Mesenteric fat pad (tissue), 1 donor: ENCODE measurements around the gene MEIS2. TPM values are rescaled to one million over a fixed set of nuclear protein-coding genes. Genes with fewer than 3 reads are reported as not detected.

Experiments used
- DNase-seq: peaks from one replicate; pipeline ENCODE4 v3.0.0-alpha.2; 2020; ENCODE audit warnings: low spot score
- total RNA-seq: library from RNA; stranded (reverse); fragmentation: NEBNext Ultra II Directional; extraction: Animal tissue kit (Norgen Biotek cat#: 25700); gene quantifications from one replicate; pipeline ENCODE4 v1.2.1, GENCODE V29; 2021
- donor health status: DM: yes; HTN: yes; CAD: no.

Gene MEIS2
- total RNA-seq, 1 donor from 2014 or later = 21.5 TPM

DNA sequence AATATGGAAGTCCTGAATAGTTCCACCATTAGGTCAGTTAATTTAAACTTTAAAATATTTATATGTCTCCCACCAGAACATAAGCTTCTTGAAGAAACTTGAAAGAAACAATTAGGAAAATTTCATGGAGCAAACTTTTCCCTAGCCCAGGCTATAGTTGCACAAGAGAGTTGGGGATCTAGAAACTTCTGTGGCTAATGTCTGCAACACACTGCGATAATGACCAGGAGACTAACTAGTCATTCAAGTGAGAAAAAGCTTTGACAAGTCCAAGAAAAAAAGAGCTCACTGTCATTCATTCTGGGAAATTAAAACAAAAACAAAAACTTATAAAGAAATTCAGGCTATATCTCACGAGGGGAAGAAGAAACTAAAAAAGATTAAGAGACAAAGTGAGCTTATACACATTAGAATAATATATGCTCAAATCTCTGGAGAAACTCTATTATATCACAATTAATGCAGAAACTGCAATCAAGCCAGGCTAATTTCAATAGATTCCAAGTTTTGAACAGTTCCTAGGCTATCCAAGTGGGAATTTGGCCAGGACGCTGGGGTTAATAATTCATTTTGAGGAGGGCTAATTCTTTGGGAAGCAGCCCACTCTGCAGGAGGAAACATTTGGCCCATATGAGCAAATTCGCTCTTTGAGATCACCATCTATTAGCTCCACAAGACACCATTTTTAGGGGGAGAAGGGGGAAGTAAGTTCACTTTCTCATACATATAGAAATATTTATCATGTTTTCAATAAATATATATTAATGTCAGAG lies 134.6 kb downstream of the MEIS2 start:
- DNase-seq = no peak

DNA sequence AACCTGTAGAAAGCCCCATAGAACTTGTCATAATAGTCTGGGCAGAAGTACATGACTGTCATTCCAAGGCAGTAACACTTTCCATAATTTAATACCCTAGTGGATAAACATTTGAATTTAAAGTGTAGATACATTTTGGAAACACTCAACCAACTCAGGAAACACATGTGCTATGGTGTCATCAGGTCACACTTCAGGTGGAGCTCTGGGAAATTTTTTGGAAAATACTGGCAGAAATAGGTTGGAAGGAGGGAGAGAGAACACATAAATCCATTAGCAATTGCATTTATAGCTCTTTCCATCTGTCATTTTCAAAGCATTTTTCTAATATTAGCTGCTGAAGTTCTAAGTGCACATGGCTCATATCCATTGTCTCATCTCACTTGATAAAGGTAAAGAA lies 135.7 kb downstream of the MEIS2 start:
- DNase-seq = no peak

DNA sequence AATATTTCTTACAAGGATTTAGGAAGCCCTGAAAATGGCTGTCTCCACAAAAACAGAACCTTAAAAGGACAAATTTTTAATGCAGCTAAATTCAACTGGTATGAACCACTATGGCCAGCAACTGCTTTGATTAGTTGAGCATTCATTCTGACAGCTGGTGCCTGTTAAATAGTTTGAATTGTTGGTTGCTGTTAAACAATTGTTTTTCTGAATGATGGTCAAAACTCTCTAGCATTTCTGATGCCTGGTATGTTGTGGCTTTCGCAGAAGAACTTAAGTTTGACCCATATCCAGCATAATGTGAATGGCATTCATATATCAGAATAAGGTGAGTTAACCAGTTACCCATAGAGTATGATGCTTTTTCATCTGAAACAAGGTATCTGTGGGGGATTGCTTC lies 138.4 kb downstream of the MEIS2 start:
- no peak for DNase-seq

DNA sequence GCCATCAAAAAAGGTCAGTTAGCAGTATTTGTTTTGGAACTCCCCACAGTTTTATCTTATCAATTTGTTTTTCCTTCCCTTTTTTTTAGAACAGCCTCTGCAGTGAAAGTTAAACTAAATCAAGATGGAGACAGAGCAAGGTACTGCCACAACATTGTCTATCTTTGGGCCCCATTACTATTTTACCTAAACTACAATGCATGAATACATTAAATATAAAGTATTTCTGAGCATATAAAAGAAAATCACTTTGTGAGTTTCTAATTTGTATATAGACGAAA lies 139.5 kb downstream of the MEIS2 start:
- DNase-seq = no peak

DNA sequence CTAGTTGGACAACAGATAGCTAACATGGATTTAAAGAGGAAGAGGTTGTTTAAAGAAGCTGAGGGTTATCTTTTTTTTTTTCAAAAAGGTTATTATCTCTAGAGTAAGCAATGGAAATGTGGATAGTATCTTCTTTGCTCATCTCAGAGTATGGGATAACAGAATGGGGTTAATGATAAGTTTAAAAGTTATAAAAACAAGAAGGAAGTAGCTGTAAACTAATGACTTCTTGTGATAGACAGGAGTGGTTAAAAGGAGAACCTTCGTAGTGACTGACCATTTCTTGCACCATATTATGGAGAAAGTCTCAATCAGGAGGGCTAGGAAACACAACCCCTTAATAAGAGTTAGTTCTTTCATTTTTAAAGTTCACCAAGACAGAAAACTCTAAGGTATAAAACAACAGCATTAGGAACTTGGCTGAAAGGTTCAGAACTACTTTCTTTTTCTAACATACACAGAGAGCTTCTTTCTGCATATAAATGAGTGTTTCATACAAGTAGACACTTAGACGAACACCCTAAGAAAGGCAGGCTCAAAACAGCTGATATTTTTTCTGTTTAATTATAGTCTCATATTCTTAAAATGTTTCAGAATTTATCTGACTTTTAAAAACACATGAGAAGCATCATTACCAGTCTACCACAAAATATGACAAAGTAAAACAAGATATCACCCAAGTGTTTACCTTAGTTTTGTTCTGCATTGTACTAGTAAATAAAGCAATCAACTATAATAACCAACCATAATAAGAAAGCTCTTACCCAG lies 140.0 kb downstream of the MEIS2 start:
- no peak for DNase-seq

DNA sequence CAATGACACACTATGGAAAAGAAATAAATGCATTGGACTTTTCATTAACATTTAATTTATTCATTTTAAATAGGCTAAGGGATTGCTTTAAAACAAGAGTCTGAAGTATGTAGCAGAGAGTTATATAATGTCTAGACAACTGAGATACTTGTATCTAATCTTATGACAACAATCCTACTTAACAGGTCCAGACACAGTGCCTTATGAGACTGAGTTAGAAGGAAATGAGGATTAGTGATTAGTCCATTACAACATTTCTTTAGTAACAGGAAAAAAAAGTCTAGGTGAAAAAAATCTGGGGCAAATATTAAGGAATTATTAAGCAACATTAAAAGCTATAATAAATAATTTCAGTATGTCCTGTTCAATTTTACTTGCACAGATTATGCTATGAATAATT lies 140.6 kb downstream of the MEIS2 start:
- no peak for DNase-seq

DNA sequence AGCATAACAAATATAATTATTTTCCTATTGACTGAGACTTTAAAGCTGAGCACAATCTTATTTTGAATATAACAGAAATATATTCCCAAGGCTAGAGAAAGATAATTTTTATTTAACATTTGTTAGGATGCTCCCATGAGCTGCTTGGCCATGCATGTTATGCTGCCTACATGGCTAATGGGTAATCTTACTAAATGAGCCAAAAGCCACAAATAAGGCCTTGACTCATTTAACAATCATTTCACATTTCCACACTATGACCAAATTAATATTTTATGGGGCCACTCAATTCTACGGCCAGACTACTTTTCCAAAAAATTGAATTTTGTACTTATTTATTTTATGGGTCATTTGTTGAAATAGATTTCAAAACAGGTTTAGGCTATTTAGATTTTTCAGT lies 141.7 kb downstream of the MEIS2 start:
- no peak for DNase-seq

DNA sequence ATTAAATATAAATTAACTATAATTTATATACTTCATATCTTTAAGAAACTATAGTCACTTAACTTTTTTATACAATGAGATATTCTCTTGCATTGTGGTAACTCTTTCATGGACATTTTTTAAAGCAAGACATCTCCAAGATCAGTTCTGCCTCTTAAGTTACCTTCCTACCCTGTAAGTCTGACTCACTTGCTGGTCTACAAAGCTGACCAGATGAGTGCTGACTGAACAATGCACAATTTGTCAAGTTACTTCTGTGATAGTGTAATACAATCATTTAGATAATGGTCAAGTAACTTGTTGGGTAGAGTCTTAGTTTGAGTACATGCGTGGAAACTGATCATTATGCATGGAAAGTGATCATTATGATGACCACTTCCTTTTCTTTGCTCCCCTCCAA lies 145.9 kb downstream of the MEIS2 start:
- no peak for DNase-seq

DNA sequence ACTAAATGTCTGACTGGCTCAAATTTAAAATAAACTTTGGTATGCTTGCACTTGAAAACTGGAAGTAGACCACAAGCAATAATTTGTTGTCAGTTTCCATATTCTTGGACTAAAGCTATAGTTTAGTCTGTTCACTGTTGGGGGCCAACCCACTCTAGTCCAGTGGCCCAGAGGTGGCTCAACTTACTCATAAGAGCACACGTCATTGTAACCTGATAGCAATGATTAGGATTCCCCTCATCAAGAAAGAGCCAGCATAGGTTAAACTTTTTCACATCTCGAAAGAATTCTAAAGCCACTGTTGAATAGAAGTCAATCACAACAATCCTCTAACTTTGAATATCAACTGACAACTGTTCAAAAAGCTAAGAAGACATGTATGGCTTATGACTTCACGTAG lies 147.0 kb downstream of the MEIS2 start:
- no peak for DNase-seq

DNA sequence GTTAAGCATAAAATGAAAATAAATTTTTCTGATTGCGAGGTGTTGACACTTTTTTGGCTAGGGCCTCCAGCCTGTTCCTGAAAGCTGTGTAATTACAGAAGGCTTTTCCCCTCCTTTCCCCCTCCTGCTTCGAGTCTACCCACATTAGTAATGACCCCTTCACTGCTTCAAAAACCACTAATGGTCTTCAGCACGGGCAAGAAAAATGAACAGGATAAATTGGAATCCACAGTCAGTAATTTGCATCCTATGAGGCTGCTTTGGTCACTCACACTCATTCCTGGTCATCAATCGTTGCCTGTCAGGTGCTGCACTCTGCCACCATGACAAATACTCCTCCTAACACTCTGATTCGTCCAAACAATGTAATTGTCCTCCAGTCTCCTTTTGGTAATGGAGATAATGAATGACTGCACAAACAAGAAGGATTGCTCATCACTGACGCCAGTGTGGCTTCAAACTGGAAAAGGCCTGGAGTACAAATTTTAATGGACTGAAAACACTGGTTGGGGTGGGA lies 148.6 kb downstream of the MEIS2 start:
- DNase-seq = no peak

DNA sequence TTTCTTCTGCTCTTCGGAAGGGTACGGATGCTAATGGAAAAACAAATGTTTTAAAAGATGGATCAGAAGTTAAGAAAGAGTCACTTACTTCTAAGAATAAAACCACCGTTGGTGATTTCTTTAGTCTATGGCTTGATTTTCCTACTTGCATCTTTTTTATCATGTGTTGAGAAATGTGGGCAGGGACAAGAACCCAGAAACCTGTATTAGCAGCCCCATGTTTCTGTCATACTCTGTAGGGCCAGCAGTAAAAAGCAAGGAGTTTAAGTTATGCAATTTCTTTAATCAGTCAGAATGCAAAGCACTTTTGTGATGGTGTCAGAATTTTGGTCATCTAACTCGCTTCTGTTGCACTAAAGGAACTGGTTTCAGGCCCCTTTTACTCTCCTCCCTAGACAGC lies 150.0 kb downstream of the MEIS2 start:
- DNase-seq = no peak

DNA sequence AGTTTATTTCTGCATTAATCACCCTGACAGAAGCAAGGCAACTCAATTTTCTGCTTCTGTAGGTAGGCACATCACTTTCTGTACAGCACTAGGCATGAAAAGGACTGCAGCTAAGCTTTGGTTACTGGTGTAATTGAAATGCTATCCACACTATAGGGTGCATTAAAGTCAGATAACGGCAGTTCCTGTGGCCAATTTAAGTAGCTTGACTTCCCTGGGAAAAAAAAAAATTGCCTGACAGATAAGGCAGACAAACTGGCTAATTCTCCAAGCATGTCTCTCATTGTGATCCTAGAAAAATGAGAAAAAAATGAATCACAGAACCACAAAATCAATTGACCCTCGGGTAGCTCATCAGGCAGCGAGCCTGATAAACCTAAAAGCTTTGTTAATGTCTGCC lies 151.4 kb downstream of the MEIS2 start:
- DNase-seq = no peak

DNA sequence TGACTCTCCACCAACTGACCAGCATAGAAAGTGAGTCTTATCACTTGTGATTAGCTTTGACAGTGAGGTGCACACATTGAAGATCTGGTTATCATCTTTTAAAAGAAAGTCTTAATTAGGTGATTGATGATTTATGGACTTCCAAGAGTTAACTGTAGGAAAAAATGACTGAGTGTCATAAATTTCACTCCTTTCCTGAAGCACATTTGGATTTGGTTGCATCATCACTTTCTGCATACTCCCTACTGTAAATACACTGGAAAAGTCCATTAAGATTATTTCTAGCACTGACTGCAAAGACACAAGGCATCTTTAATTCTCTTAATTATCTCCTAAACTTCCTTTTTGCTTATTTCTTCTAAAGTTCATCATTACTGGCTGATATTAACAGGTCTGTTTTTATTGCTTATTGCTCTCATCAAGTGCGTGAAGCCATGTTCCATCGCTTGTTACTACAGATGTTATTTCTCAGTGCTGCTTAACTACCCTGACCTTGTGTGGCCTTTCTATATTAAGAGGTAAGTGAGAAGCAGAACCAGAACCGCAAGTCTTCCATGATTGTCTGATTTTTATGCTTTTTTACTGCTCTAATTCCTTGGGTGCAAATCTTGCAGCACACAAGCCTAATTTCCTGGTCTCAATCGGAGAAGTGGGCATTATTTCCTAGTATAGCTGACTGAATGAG lies 153.2 kb downstream of the MEIS2 start:
- no peak for DNase-seq

DNA sequence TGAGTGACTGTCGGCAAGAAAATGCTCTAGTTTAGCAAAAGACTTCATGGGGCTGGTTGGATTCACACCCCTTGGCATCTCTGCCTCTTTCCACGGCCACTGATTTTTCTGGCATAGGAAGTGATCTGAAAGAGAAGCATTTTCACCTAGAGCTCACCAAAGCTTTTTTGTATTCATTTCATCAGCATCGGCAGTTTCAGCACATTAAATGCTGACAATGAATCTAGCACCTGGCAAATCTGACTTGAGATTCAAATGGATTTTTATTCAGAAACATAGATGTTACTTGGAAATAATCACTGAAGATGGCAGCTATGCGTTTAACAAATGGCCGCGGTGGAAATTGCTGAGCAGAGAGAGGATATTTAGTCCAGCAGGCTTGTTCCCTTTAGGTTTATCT lies 155.9 kb downstream of the MEIS2 start:
- no peak for DNase-seq

DNA sequence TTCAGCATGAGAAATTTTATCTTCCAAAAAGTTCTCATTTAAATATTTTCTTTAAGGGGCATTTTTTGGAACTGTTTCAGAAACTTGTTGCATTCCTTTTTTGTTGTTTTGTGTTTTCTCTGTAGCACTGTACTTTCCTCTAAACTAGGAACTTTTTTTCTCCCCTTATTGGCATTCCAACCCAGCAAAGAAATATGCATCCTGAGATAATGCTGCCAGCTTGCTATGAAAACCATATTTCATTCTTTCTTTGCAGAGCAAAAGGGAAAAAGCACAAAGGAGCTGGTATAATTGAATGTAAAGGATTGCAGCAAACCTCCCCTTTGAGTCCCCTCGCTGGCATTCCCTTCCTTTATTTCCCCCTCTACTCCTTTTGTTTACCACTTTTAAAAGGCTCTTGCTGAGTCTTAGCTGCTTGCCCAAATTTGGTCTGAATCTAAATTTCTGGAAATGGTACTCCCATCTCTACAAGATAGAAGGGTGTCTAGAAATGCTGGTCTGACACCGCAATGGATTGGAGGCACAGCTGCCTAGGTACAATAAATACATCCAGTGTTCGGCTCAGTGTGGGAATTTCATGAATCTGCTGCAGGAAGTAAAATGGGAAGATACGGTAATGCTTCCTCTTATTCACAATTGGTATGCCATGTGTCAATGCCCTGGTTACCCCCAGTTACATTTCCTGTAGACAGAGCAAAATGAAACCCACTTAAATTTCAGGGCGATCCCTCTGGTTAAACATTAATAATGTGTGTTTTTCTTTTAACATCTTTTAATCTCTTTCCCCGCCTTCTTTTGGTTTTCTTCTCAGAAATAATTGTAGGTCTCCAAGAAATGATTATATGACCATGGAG lies 156.6 kb downstream of the MEIS2 start:
- DNase-seq = no peak

DNA sequence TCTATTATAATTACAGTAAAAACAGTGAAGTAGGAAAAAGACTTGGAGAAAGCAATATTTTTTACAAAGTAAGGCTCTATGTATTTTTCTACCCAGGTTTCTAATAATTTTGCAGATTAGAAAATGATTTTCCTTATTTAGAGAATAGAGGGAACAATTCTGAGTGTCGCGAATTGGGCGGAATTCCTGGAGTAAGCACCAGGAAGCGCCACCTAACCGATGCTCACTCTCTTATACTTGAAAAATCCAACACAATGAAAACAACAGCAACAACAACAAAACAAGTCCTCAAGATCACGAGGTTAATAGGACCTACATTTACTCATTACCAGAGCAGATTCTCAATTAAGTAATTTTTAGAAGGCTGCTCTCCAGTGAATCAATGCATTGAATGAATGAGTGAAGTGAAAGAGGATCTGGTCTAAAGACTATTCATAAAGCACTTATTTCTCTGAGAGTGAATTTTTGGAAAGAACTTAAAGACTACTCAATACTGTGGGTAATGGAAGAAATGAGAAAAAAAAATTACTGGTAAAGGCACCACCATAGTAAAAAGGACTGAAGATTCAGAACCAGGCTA lies 158.0 kb downstream of the MEIS2 start:
- DNase-seq = no peak

DNA sequence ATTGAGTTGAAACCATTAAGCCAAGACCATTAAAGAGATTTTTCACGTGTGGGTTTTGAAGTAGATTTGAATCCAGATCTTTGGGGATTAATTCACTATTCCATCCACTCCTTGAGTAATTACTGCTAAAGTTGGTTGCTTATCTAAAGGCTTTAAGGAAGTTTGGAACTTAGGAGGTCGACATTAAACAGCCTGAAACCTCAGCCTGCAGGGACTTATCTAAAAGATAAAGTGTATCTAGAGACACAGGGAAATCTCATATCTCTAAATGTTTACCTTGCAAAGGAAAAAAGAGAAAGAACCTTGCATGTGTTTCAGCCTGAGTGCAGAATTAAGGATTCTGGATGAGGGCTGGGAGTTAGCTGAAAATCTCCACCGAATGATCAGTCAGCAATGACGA lies 158.6 kb downstream of the MEIS2 start:
- DNase-seq = no peak

DNA sequence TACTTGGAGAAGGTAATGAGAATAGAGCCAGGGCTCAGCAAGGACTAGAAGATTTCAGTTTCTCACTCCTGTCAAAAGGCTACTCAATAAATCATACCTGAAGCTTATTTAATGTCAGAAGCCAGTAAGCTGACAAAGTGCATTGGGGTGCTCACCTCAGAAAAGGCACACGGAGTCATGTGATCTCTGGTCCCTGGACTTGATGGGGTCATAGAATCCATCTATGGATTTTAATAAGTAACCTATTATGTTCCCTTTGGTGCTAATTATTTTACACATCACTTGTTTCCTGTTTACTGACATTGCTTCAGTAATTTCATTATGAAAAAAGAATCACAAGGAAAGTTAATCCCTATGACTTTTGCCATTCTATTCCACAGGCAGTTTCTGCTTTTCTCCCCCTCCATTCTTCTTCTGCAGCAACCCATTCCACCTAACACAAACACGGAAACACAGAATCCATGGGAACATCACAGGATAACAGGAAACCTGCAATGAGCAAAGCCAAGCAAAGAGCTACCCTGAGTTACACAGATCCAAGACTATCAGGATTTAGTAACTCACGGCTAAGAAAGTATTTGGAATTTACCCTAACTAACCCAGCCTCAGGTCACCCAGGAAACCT lies 159.6 kb downstream of the MEIS2 start:
- DNase-seq = no peak

DNA sequence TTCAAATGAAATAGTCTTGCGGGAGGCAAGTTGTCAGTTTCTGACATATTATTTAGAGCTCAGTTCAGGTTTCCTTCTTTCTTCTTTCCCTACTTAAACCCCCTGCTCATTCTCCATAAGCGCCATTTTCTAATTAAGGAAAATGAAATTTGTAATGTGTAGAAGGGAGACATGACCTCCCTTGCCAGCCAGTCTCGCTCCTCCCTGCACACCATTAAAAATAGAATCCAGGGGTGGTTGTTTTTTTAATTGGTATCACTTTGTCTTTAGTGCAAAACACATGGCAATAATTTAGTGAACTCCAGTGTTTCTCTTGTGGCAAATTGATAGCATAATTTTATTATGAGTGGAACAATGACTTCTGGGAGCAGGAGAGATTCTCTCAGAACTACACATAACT lies 160.1 kb downstream of the MEIS2 start:
- DNase-seq = no peak

DNA sequence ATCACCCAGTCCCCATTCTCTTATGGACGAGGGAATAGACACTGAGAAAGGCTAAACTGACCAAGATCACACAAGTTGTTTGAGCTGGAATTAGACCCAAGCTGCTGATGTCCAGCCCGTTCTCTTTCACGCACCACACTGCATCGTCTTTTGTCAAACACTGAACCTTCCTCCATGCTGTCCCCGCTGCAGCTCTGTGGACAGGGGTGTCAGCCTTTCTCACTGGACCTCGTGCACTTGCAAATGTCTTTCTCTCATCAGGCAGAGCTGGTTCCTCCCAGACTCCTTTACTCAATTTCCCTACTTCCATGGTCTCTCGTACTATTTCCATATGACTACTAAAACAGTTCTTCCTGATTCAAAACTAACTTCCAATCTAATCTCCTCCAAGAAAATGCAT lies 161.6 kb downstream of the MEIS2 start:
- DNase-seq = no peak

DNA sequence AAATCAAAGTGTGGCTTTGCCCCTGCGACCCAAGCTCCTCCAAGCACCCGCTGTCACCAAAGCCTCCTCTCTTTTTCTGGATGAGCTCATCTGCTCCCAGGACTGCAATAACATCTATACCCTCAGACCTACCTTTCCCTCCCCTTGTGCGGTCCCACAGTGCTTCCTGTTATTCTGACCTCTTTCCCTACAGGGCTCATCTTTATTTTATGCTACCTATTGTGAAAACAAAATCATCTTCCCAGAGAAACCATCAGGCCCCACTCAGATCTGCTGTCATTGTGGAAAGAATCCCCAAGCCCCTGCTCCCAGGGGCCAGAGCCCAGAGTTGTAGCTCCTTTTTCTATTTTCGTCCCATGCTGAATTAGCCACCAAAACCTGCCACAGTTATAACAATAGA lies 162.2 kb downstream of the MEIS2 start:
- DNase-seq = no peak
